Small intestine (tissue), 7 donors: ENCODE data around the gene CIB4. TPM values are rescaled to one million over a fixed set of nuclear protein-coding genes. Genes with fewer than 3 reads are reported as not detected.
"Not testable (repeated sequence)": the region's sequence is repeated elsewhere in the genome, so short reads cannot be mapped to it uniquely, and the experiment has no call there.

Experiments used
- DNase-seq, 2 donors: peaks; one replicate each; pipeline versions ENCODE4 v3.0.0 to v3.0.0-alpha.2; 2013
- FAIRE-seq: peaks from 2 replicates; lab custom pipeline; 2012; peaks lifted over from hg19 to GRCh38; lab: Jason Lieb, UNC
- H3K27ac ChIP-seq, 3 donors: one replicate each; pipeline ENCODE4 v1.5.1; 2013; ENCODE audit warnings: low read length in 2 of 3, mild to moderate bottlenecking in 2 of 3, control low read depth in 1 of 3, inconsistent platforms in 1 of 3, low read depth in 1 of 3, moderate library complexity in 1 of 3
- H3K27me3 ChIP-seq, 3 donors: one replicate each; pipeline ENCODE4 v1.6.1; 2013; ENCODE audit warnings: low read length in 3 of 3, inconsistent platforms in 1 of 3; ENCODE audit not compliant: control insufficient read depth in 3 of 3, insufficient read depth in 3 of 3
- H3K36me3 ChIP-seq, 3 donors: one replicate each; pipeline ENCODE4 v1.6.1; 2013; ENCODE audit warnings: low read length in 3 of 3, inconsistent platforms in 1 of 3, low read depth in 1 of 3, mild to moderate bottlenecking in 1 of 3, moderate library complexity in 1 of 3; ENCODE audit not compliant: control insufficient read depth in 3 of 3, insufficient read depth in 2 of 3
- H3K4me1 ChIP-seq, 3 donors: one replicate each; pipeline ENCODE4 v1.6.1; 2013; ENCODE audit warnings: low read length in 2 of 3, inconsistent platforms in 1 of 3, low read depth in 1 of 3, mild to moderate bottlenecking in 1 of 3, moderate library complexity in 1 of 3; ENCODE audit not compliant: control insufficient read depth in 3 of 3, insufficient read depth in 2 of 3
- H3K4me3 ChIP-seq, 3 donors: one replicate each; pipeline ENCODE4 v1.5.1; 2013; ENCODE audit warnings: low read length in 3 of 3, control low read depth in 1 of 3, inconsistent platforms in 1 of 3, low read depth in 1 of 3, mild to moderate bottlenecking in 1 of 3, moderate library complexity in 1 of 3
- H3K9me3 ChIP-seq, 2 donors: one replicate each; pipeline ENCODE4 v1.6.1; 2013; ENCODE audit warnings: low read depth in 1 of 2, low read length in 1 of 2; ENCODE audit not compliant: control insufficient read depth in 2 of 2, insufficient read depth in 1 of 2
- WGBS, 3 donors: extraction: QIAGEN DNeasy Blood & Tissue Kit; methylation state at CpG; one replicate each; pipeline ENCODE4 v1.1.7; 2013; 5-methylcytosine and 5-hydroxymethylcytosine counted together
- polyA plus RNA-seq, 4 donors: library from polyadenylated mRNA; stranded (reverse) in 3 of 4; unstranded in 1 of 4; fragments of 200-250 nt in 3 of 4; fragments of 120-200 nt in 1 of 4; gene quantifications; one replicate each; pipeline versions ENCODE4 v1.2.1 to v1.2.3, GENCODE V29; 2013
- donor health status: healthy with polysubstance abuse.
- donor health status: control.
- donor health status: control.
- donor health status: Bipolar disorder and iron deficiency.
- donor health status: healthy.

Gene CIB4
- polyA plus RNA-seq, 4 donors: 0.15 TPM; not detected in 3

GRCh38 chr2:26568076-26568890 lies 72.9 kb downstream of the CIB4 start:
- peaks cover 0 to 40% (median 12%) of the 10 kb centered on the region in 3 donors for H3K27me3 ChIP-seq
- H3K4me3 ChIP-seq: no peak overlapping the region
- no peaks in the 10 kb centered on the region for H3K9me3 ChIP-seq
- H3K36me3 ChIP-seq: no peaks in the 10 kb centered on the region
- no peak for FAIRE-seq
- H3K4me1 ChIP-seq: no peaks in the 10 kb centered on the region
- H3K27ac ChIP-seq: no peak overlapping the region
- DNase-seq: no peak
- 64 to 73% (median 65%) methylated on average over 7 of the region's 7 CpGs for WGBS, 3 donors

DNA sequence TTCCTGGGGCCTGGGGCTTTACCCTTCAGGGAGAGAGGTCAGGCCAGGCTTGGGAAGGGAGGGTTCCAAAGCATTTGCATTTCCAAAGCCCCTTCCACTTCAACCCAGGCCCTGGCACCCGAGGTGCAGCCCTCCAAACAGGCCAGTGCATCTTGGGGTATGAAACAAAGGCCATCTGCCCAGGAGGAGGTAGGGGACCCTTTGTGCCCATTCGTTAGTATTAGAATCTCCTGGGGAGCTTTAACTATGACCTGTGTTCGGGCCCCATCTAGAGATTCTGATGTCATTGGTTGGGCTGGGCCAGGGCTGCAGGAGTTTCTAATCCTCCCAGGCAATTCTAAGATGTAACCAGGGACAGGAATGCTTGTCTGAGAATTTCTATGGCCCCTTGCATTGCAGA lies 73.6 kb downstream of the CIB4 start:
- Histone ChIP-seq H3K27ac (no peak overlapping the region), H3K9me3 (no peaks in the 10 kb centered on the region), H3K36me3 (no peaks in the 10 kb centered on the region), H3K4me3 (no peak overlapping the region), H3K27me3 (peaks cover 5 to 44% (median 18%) of the 10 kb centered on the region in 3 donors), H3K4me1 (peaks cover 0 to 6% (median 0%) of the 10 kb centered on the region in 3 donors)
- FAIRE-seq (no peak), DNase-seq (no peak)
- WGBS, 3 donors: 49 to 69% (median 64%) methylated on average over 3 of the region's 3 CpGs

GRCh38 chr2:26566731-26567130 lies 74.4 kb downstream of the CIB4 start:
- not testable (repeated sequence) for H3K27ac ChIP-seq, FAIRE-seq, H3K9me3 ChIP-seq, H3K36me3 ChIP-seq, DNase-seq, H3K4me1 ChIP-seq, H3K4me3 ChIP-seq
- H3K27me3 ChIP-seq: peaks cover 11 to 48% (median 25%) of the 10 kb centered on the region in 3 donors
- 86 to 100% (median 89%) methylated on average over 1 of the region's 1 CpG for WGBS, 3 donors

DNA sequence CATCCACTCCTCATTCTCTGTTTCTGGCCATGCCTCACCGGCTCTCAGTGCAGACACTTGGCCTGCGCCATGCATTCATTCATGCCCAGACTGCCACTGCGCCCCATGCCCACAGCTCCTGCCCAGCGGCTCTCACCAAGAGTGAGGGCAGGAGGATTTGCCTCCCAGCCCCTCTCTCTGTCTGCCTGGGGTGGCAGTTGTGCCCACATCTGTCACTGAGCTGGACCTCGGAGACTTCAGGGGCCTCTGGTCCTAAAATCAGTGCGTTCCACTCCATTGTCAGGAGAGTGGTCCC lies 75.1 kb downstream of the CIB4 start:
- peaks cover 11 to 55% (median 30%) of the 10 kb centered on the region in 3 donors for H3K27me3 ChIP-seq
- H3K27ac ChIP-seq: no peak overlapping the region
- DNase-seq (no peak), FAIRE-seq (no peak)
- H3K4me1 ChIP-seq: peaks cover 0 to 7% (median 0%) of the 10 kb centered on the region in 3 donors
- H3K36me3 ChIP-seq: no peaks in the 10 kb centered on the region
- no peaks in the 10 kb centered on the region for H3K9me3 ChIP-seq
- H3K4me3 ChIP-seq: no peak overlapping the region
- WGBS, 3 donors: 86 to 98% (median 91%) methylated on average over 6 of the region's 6 CpGs

GRCh38 chr2:26564121-26564644 lies 77.0 kb downstream of the CIB4 start:
- H3K27me3 ChIP-seq: peaks cover 15 to 60% (median 30%) of the 10 kb centered on the region in 3 donors
- H3K36me3 ChIP-seq: no peaks in the 10 kb centered on the region
- FAIRE-seq (no peak), DNase-seq (no peak)
- no peak overlapping the region for H3K27ac ChIP-seq
- no peak overlapping the region for H3K4me3 ChIP-seq
- no peaks in the 10 kb centered on the region for H3K9me3 ChIP-seq
- H3K4me1 ChIP-seq: peaks cover 0 to 7% (median 0%) of the 10 kb centered on the region in 3 donors
- WGBS, 3 donors: 68 to 79% (median 77%) methylated on average over 3 of the region's 3 CpGs

DNA sequence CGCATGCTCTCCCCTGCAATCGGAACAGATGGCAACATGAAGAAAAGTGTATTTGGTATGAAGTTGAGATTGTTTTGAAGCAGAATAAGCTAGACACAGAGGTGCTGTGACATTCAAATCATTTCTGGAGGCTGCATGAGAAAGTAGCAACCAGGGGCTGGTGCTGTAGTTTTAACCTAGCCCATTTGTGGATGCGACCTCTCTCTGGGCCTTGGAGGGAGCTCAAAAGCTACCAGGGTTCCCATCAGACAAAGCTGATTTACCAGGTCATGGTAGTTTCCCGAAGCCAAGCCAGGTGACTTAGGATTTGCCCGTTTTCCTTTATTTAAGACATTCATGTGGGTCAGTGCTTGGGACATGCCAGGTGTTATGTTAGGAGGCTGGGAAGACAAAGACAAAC lies 77.5 kb downstream of the CIB4 start:
- DNase-seq: no peak
- H3K27ac ChIP-seq: no peak overlapping the region

GRCh38 chr2:26562811-26563645 lies 78.1 kb downstream of the CIB4 start:
- Histone ChIP-seq H3K4me1 (peaks cover 0 to 7% (median 0%) of the 10 kb centered on the region in 3 donors), H3K27me3 (peaks cover 18 to 72% (median 30%) of the 10 kb centered on the region in 3 donors), H3K27ac (no peak overlapping the region), H3K9me3 (no peaks in the 10 kb centered on the region), H3K36me3 (no peaks in the 10 kb centered on the region), H3K4me3 (peak overlapping the region in 2 of 3 donors; percentile 29 to 33)
- DNase-seq (peak; percentile 7 to 8), FAIRE-seq (no peak)
- 9 to 31% (median 14%) methylated on average over 28 of the region's 28 CpGs for WGBS, 3 donors

More for the DNA sequence above, 77.5 kb downstream of the CIB4 start:
- Histone ChIP-seq H3K4me1 (peaks cover 0 to 7% (median 0%) of the 10 kb centered on the region in 3 donors), H3K9me3 (no peaks in the 10 kb centered on the region), H3K4me3 (no peak overlapping the region), H3K36me3 (no peaks in the 10 kb centered on the region), H3K27me3 (peaks cover 18 to 65% (median 30%) of the 10 kb centered on the region in 3 donors)
- 74 to 85% (median 81%) methylated on average over 5 of the region's 5 CpGs for WGBS, 3 donors
- FAIRE-seq: no peak
